Astrocyte of the cerebellum (primary cell): ENCODE data around the gene POU4F3.

ENCODE experiments used
- DNase-seq: peaks from one replicate; pipeline ENCODE4 v3.0.0-alpha.2; 2011; ENCODE audit warnings: low read depth
- H3K4me3 ChIP-seq: 2 replicates; pipeline ENCODE4 v1.5.1; 2011; ENCODE audit warnings: mild to moderate bottlenecking, low read depth, low read length, moderate library complexity
- CTCF ChIP-seq: IDR thresholded peaks from 2 replicates; pipeline ENCODE4 v1.5.1; 2012; ENCODE audit warnings: low read length, low read depth, moderate library complexity, mild to moderate bottlenecking; ENCODE audit errors: missing control alignments
- in situ Hi-C: cut with HindIII; loops from 2 replicates; pipeline ENCODE4 v1.10.0; 2017; ENCODE audit warnings: low sequenced_read_pairs

POU4F3 gene

GRCh38 chr5:146327257-146327870 is 11.3 kb upstream of the POU4F3 start:
- H3K4me3 ChIP-seq, result no peak overlapping the region
- DNase-seq, result no peak
- in situ Hi-C loops, result no loop called here
- TF ChIP-seq CTCF, result no peak

- no peak for DNase-seq
- in situ Hi-C loops, result no loop called here
- no peak overlapping the region for H3K4me3 ChIP-seq
- no peak for TF ChIP-seq CTCF
Measured at GRCh38 chr5:146327989-146328388, 10.7 kb upstream of the POU4F3 start.

GRCh38 chr5:146329697-146330096 is 8.9 kb upstream of the POU4F3 start:
- no peak for DNase-seq
- no peak for TF ChIP-seq CTCF
- no peak overlapping the region for H3K4me3 ChIP-seq
- in situ Hi-C loops, result no loop called here

- H3K4me3 ChIP-seq, result no peak overlapping the region
- in situ Hi-C loops, result no loop called here
- no peak for DNase-seq
- TF ChIP-seq CTCF, result no peak
Measured at GRCh38 chr5:146331423-146331822, 7.2 kb upstream of the POU4F3 start.

GRCh38 chr5:146334074-146334533 is 4.5 kb upstream of the POU4F3 start:
- in situ Hi-C loops, result no loop called here
- DNase-seq, result no peak
- no peak for TF ChIP-seq CTCF
- no peak overlapping the region for H3K4me3 ChIP-seq

GRCh38 chr5:146336197-146336596 is 2.4 kb upstream of the POU4F3 start:
- no peak for TF ChIP-seq CTCF
- in situ Hi-C loops, result no loop called here
- DNase-seq, result no peak

More at GRCh38 chr5:146336197-146336596, 2.4 kb upstream of the POU4F3 start:
- no peak overlapping the region for H3K4me3 ChIP-seq
